Psoas muscle (tissue), 8 donors: Measurements from ENCODE around the gene LMCD1. TPM values are rescaled to one million over a fixed set of nuclear protein-coding genes. Genes with fewer than 3 reads are reported as not detected.
A peak's percentile ranks its signal among the peaks of the same experiment; 100 is the strongest.

Experiments
- ATAC-seq, 4 donors: fragments of 200-7000 bp; cut with Tn5 transposase; one replicate each; pipeline ENCODE4 v1.9.1; 2020; ENCODE audit warnings: moderate library complexity in 3 of 4, mild to moderate bottlenecking in 2 of 4
- DNase-seq, 2 donors: peaks; one replicate each; pipeline ENCODE4 v3.0.0-alpha.2; 2020
- H3K27ac ChIP-seq: fragments of 200-600 bp; one replicate; pipeline ENCODE4 v1.8.0; 2022
- H3K27me3 ChIP-seq, 3 donors: fragments of 200-600 bp in 1 of 3; one replicate each; pipeline versions ENCODE4 v1.6.1 to v1.8.0; 2013 to 2022; ENCODE audit warnings: low read length in 2 of 3, mild to moderate bottlenecking in 2 of 3, moderate library complexity in 1 of 3; ENCODE audit not compliant: insufficient read depth in 3 of 3
- H3K36me3 ChIP-seq, 2 donors: fragments of 200-600 bp in 1 of 2; one replicate each; pipeline versions ENCODE4 v1.6.1 to v1.8.0; 2013 to 2022; ENCODE audit warnings: low read depth in 1 of 2, mild to moderate bottlenecking in 1 of 2, moderate library complexity in 1 of 2; ENCODE audit not compliant: insufficient read depth in 1 of 2
- H3K4me1 ChIP-seq: fragments of 200-600 bp; one replicate; pipeline ENCODE4 v1.8.0; 2022
- H3K4me3 ChIP-seq: fragments of 200-600 bp; one replicate; pipeline ENCODE4 v1.8.0; 2022; ENCODE audit warnings: mild to moderate bottlenecking
- H3K9me3 ChIP-seq: fragments of 200-600 bp; one replicate; pipeline ENCODE4 v1.8.0; 2022
- WGBS, 3 donors: extraction: QIAGEN DNeasy Blood & Tissue Kit; methylation state at CpG; one replicate each; pipeline versions ENCODE4 v1.1.6 to v1.1.7; 2013; 5-methylcytosine and 5-hydroxymethylcytosine counted together
- intact Hi-C, 2 donors: fragments of 100-400 bp; cut with DNase I; formaldehyde crosslinking; loops; one replicate each; pipeline versions ENCODE4 v1.11.0 to v1.14.2; 2022
- polyA plus RNA-seq, 3 donors: library from polyadenylated mRNA; stranded (reverse); fragments of 200-250 nt; gene quantifications; one replicate each; pipeline ENCODE4 v1.2.3, GENCODE V29; 2013
- total RNA-seq, 4 donors: library from RNA; stranded (reverse); fragmentation: NEBNext Ultra II Directional in 2 of 4; extraction: Animal tissue kit (Norgen Biotek cat#: 25700) in 2 of 4; gene quantifications; one replicate each; pipeline versions ENCODE4 v1.2.1 to v1.2.4, GENCODE V29; 2021 to 2023
- TF ChIP-seq, protein P1 (sequence below): fragments of 200-600 bp; IDR thresholded peaks from one replicate; pipeline ENCODE4 v1.8.0; 2022; ENCODE audit warnings: antibody characterized with exemption
- donor health status: healthy with polysubstance abuse.
- donor health status: DM: no; HTN: no; CAD: no; lungs with moderate emphysema.
- donor health status: Bipolar disorder and iron deficiency.
- donor health status: healthy.
- donor health status: DM: yes; HTN: yes; CAD: no.
- donor health status: DM: no; HTN: no; CAD: no.
- donor health status: DM: no; HTN: no; CAD: no.
- donor health status: DM: yes; HTN: yes; CAD: no.

Gene LMCD1
- total and polyA plus RNA-seq, 7 donors, result 83.0 to 1,120 (median 411) TPM

DNA sequence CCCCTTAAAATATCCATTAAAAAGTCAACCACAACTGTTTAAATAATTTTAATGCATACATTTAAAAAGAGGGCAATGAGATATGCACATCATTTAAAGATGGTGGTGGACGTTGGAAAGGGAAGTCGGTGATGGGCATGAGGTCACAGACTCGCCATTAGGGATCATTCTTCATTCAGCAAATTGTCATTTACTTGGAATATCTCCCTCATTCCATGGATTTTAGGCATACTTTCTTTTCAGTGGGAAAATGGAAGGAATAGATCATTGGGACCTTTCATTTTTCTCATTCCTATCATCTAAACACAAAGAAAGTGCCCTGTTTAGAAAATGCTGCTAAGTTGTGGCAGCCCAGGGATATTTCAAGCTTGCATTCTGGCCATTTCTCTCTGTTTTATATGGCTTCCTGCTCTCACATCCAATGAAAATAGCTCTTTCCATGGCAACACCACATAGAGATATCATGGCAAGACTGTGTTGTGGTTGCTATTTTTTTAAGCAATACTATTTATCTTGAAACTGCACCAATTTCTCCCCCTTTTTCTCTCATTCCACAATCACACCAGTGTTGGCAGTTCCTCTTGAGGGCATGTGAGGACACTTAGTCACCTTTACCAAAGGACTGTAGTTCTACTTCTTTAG, 40.7 kb upstream of the LMCD1 start:
- no peaks in the 10 kb centered on the region for H3K9me3 ChIP-seq
- 55 to 72% (median 64%) methylated on average over 3 of the region's 3 CpGs for WGBS, 3 donors
- no peak for ATAC-seq

DNA sequence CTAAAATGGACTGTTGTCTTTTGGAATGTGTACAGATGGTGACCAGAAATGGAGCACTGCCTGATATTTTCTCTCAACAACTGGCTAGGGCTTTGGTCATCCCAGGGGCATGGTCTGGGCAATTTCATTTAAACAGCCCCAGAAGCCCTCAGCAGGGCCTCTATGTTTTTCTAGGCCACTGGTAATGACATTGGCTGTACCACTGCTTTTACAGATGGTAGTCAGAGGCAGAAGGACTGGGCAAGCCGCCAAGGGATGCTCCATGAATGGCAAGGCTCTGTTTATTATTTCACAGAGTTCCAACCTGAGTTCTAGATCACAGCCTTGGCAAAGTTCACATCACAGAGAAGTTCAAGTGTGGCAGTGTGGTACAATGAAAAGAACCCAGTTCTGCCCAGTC, 37.0 kb upstream of the LMCD1 start:
- TF ChIP-seq, protein P1, sequence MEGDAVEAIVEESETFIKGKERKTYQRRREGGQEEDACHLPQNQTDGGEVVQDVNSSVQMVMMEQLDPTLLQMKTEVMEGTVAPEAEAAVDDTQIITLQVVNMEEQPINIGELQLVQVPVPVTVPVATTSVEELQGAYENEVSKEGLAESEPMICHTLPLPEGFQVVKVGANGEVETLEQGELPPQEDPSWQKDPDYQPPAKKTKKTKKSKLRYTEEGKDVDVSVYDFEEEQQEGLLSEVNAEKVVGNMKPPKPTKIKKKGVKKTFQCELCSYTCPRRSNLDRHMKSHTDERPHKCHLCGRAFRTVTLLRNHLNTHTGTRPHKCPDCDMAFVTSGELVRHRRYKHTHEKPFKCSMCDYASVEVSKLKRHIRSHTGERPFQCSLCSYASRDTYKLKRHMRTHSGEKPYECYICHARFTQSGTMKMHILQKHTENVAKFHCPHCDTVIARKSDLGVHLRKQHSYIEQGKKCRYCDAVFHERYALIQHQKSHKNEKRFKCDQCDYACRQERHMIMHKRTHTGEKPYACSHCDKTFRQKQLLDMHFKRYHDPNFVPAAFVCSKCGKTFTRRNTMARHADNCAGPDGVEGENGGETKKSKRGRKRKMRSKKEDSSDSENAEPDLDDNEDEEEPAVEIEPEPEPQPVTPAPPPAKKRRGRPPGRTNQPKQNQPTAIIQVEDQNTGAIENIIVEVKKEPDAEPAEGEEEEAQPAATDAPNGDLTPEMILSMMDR, result no peak
- Histone ChIP-seq H3K27me3 (no peaks in the 10 kb centered on the region), H3K4me3 (no peak overlapping the region), H3K36me3 (no peaks in the 10 kb centered on the region), H3K27ac (no peak overlapping the region), H3K4me1 (no peaks in the 10 kb centered on the region), H3K9me3 (no peaks in the 10 kb centered on the region)
- intact Hi-C loops, result no loop called here
- DNase-seq (no peak), ATAC-seq (no peak)
- 85 to 100% (median 90%) methylated on average over 1 of the region's 1 CpG for WGBS, 3 donors

More for the DNA sequence above, 40.7 kb upstream of the LMCD1 start:
- intact Hi-C loops, result no loop called here
- TF ChIP-seq, protein P1, result no peak
- no peaks in the 10 kb centered on the region for H3K4me1 ChIP-seq
- no peak overlapping the region for H3K4me3 ChIP-seq
- H3K27me3 ChIP-seq, result no peaks in the 10 kb centered on the region
- H3K27ac ChIP-seq, result no peak overlapping the region
- no peaks in the 10 kb centered on the region for H3K36me3 ChIP-seq
- DNase-seq, result no peak

DNA sequence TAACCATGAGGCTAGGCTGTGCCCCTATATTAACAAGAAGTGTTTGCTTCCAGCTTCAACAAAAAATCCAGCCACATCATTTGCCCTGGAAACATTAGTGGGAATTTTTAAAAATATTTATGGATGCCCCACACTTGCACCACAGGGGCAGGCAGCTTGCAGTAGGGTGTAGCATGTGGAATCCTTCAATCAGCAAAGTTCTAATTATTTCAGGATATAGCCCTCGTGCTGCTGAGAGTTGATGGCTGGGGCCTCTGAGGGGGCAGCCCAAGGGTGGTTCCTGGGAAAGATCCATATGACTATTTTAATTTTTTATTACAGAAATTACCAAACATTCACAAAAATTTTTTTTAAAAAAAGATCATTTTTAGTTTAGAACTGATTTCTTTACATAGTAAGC, 35.1 kb upstream of the LMCD1 start:
- intact Hi-C loops, result no loop called here
- H3K36me3 ChIP-seq, result no peaks in the 10 kb centered on the region
- no peaks in the 10 kb centered on the region for H3K4me1 ChIP-seq
- DNase-seq (no peak), ATAC-seq (no peak)
- H3K27me3 ChIP-seq, result no peaks in the 10 kb centered on the region
- H3K9me3 ChIP-seq, result no peaks in the 10 kb centered on the region
- H3K4me3 ChIP-seq, result no peak overlapping the region
- 76 to 91% (median 85%) methylated on average over 1 of the region's 1 CpG for WGBS, 3 donors
- TF ChIP-seq, protein P1, result no peak
- no peak overlapping the region for H3K27ac ChIP-seq

DNA sequence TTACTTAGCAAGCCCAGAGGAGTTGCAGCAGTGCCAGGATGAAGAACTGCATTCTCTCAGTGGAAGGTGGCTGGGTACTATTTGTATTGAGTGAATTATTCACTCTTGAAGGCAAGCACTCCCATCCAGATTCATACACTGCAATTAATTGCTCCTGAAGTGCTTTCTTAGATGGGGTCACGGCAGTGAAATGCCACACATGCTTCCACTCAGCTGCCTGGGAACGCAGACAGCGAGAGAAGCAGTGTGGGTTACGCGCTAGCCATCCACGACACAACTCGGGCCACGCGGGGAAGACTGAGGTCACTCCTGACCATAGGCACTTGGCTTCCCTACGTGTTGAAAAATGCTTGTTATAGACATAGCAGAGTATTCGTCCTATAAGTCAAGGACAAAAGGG, 30.8 kb upstream of the LMCD1 start:
- H3K36me3 ChIP-seq, result no peaks in the 10 kb centered on the region
- H3K27me3 ChIP-seq, result no peaks in the 10 kb centered on the region
- H3K4me3 ChIP-seq, result no peak overlapping the region
- WGBS, 3 donors, result 75 to 84% (median 77%) methylated on average over 11 of the region's 11 CpGs
- H3K27ac ChIP-seq, result no peak overlapping the region
- intact Hi-C loops, result no loop called here
- TF ChIP-seq, protein P1, result no peak
- DNase-seq (no peak), ATAC-seq (peak in 1 of 4 donors; percentile 31)
- no peaks in the 10 kb centered on the region for H3K9me3 ChIP-seq
- H3K4me1 ChIP-seq, result no peaks in the 10 kb centered on the region

DNA sequence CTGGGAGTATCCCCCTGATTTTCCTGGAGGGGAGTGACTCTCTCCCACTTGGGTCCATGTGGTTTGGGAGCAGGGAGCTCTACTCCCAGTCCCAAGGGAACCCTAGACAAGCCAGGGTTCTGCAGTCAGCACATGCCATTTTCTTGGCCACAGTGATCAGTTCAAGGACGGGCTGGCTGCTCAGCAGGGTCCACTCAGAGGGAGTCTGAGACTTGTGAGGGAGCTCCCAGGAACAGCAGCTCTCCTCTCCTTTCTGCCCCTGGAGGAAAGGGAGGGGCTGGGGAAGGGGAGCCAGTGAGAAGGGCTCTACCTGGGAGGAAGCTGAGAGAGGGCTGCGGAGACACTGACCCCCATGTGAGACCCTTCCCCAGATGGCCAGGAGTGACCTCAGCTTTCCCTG, 29.1 kb upstream of the LMCD1 start:
- intact Hi-C loops, result no loop called here
- H3K27me3 ChIP-seq, result no peaks in the 10 kb centered on the region
- H3K4me1 ChIP-seq, result no peaks in the 10 kb centered on the region
- H3K4me3 ChIP-seq, result no peak overlapping the region
- TF ChIP-seq, protein P1, result no peak
- H3K9me3 ChIP-seq, result no peaks in the 10 kb centered on the region
- H3K27ac ChIP-seq, result no peak overlapping the region
- WGBS, 3 donors, result 75 to 90% (median 77%) methylated on average over 2 of the region's 2 CpGs
- no peaks in the 10 kb centered on the region for H3K36me3 ChIP-seq
- DNase-seq, result no peak
- no peak for ATAC-seq
